Pons (tissue), 1 donor: Measurements from ENCODE around the gene KRTAP9-8.
"Not testable (repeated sequence)": the region's sequence is repeated elsewhere in the genome, so short reads cannot be mapped to it uniquely, and the experiment has no call there.

ENCODE experiments used
- DNase-seq: peaks from one replicate; pipeline ENCODE4 v3.0.0-alpha.2; 2016; ENCODE audit warnings: low spot score

The KRTAP9-8 gene

DNA sequence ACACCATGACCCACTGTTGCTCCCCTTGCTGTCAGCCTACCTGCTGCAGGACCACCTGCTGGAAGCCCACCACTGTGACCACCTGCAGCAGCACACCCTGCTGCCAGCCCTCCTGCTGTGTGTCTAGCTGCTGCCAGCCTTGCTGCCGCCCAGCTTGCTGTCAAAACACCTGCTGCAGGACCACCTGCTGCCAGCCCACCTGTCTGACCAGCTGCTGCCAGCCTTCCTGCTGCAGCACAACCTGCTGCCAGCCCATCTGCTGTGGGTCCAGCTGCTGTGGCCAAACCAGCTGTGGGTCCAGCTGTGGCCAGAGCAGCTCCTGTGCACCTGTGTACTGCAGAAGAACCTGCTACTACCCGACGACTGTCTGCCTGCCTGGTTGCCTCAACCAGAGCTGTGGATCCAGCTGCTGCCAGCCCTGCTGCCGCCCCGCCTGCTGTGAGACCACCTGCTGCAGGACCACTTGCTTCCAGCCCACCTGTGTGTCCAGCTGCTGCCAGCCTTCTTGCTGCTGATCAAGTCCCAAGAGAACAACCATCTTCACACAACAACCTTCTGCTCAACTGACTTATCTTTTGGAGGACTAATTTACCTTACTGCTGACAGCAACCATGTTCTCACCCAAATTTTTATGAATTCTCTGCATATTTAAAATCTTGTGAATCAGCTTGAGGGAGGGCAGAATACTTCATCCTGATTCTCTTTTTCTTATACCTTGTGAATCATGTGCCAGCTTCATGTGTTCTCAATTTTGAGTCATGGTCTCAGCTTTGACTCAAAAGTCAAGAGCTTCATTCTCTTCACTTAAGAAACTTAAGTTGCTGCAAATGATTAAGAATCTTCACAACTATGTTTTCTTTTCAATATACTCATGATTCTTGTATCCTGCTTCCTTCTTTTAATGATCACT lies 17.8 kb downstream of the KRTAP9-8 start, which contains the start of gene KRTAP9-9:
TSS of gene KRTAP9-9 (plus strand) at position 4 of the 910 bp plus-strand sequence.
- DNase-seq, result not testable (repeated sequence)

DNA sequence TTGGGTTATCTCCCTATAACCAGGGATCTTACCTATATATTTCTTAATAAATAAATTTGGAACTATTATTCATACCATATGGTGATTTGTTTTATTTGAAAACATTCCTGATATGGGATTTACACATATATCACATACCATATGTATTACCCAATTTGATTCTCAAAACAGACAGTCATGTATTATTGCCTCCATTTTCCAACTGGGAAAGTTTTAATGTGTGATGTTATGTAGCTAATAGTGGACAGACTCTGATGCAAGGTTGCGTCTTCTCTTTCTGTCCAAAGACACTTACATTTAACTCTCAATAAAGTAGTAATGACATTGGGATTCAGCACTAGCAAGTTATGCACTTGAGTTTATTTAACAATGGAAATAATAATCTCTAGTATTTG lies 18.5 kb downstream of the KRTAP9-8 start:
- no peak for DNase-seq

DNA sequence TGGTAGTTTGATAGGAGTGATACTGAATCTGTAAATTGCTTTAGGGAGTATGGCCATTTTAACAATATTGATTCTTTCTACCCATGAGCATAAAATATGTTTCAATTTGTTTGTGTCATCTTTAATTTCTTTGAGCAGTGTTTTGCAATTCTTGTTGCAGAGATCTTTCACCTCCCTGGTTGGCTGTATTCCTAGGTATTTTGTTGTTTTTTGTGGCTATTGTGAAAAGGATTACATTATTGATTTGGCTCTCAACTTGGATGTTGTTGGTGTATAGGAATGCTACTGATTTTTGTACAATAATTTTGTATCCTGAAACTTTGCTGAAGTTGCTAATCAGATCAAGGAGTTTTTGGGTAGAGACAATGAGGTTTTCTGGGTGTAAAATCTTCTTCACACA lies 20.6 kb downstream of the KRTAP9-8 start:
- DNase-seq, result no peak

- DNase-seq, result no peak
Measured at GRCh38 chr17:41263212-41263611, 25.4 kb downstream of the KRTAP9-8 start.

DNA sequence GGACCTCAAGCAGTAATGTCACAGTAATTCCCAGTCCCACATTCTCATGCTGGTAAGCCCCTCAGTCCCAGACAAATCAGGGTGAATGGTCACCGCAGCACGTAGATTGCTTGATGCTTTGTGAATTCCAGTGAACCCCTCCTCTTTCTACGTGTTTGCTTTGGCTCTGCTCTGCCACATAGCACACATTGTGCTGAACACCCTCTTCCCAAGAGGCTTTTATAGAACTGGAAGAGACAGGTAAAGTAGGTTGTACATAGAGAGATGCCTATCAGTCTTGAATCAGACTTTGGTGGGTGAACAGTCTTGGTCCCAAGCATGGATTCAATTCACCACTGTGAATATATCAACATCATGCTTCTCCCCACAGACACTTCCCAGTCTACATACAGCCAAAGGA lies 26.8 kb downstream of the KRTAP9-8 start:
- no peak for DNase-seq

DNA sequence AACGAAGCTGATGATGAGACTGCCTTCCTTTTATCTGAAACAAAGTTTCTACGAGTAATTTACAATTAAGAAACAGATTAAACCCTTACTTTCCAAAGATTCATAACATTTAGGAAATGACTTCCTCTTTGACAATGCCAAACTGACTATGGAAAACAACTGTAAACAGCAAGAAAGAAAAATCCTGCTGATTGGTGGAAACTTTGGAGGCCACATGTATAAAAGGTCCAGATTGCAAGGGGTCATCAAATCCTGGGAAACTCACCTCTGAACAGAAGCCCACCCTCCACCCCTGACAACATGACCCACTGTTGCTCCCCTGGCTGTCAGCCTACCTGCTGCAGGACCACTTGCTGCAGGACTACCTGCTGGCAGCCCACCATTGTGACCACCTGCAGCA lies 27.3 kb downstream of the KRTAP9-8 start, which contains the start of gene KRTAP9-6:
TSS of gene KRTAP9-6 (plus strand) at position 301 of the 400 bp plus-strand sequence. CDS start at position 301, 0 bp downstream.
- no peak for DNase-seq

DNA sequence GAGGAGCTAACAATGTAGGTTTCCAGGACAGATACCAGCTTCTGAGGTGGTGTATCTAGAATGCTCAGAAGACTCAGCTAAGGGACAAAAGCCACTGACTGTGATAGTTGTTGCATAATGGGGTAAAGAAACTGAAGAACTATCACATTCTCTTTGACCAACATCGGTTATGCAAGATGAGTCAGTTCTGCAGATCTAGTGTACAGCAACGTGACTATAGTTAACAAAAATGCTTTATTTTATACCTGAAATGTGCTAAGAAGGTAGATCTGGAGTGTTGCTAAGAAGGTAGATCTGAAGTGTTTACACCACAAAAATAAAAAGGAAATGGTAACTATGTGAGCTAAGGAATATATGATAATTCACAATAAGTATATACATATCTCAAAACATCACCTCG lies 29.9 kb downstream of the KRTAP9-8 start:
- no peak for DNase-seq

DNA sequence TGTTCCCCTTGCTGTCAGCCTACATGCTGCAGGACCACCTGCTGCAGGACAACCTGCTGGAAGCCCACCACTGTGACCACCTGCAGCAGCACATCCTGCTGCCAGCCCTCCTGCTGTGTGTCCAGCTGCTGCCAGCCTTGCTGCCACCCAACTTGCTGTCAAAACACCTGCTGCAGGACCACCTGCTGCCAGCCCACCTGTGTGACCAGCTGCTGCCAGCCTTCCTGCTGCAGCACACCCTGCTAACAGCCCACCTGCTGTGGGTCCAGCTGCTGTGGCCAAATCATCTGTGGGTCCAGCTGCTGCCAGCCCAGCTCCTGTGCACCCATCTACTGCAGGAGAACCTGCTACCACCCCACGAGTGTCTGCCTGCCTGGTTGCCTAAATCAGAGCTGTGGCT lies 33.5 kb downstream of the KRTAP9-8 start:
- DNase-seq, result not testable (repeated sequence)

DNA sequence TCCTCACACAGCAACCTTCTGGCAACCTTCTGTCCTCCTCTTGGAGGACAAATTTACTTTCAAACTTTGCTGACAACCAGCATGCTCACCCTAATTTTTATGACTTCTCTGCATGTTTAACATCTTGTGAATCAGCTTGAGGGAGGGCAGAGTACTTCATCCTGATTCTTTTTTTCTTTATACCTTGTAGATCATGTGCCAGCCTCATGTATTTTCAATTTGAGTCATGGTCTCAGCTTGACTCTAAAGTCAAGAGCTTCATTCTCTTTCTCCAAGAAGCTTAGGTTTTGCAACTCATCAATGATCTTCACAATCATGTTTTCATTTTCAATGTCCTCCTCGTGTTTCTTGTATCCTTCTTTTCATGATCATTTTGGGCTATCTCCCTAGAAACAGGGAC lies 34.1 kb downstream of the KRTAP9-8 start:
- no peak for DNase-seq

GRCh38 chr17:41275648-41276190 lies 37.9 kb downstream of the KRTAP9-8 start, which contains the start of gene KRTAP9-7:
KRTAP9-7 (plus strand) TSS chr17:41275698; CDS start chr17:41275698, 0 bp downstream.
- not testable (repeated sequence) for DNase-seq

DNA sequence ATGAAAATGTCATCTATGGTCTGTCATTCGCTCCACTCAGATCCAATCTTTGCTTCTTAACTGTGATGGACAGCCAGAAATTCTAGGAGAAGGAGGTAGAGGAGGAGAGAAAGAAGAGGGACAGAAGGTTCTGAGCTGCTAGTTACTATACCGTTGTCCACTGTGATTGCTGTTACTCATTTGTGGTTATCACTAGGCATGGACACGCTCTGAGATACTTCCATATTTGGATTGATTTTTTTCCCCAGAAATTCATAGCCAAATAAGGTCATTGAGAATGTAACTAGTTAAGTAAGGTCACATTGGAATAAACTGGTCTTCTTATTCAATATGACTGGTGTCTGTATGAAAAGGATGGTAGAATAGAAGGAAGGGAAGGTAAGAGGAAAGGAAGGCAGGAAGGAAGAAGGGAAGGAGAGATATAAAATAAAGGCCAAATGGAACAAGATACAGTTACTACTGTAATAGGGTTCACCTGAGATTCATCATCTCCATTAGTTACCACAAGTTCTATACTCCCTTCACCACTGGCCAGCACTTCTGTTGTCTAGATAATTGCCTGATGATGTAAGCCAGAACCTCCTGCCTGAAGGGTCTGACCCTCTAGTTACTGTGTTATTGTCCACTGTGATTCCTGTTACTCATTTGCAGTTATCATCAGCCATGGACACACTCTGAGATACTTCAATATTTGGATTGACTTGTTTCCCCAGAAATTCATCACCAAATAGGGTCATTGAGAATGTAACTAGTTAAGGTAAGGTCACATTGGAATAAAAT lies 40.6 kb downstream of the KRTAP9-8 start:
- DNase-seq, result no peak

GRCh38 chr17:41284043-41284442 lies 46.2 kb downstream of the KRTAP9-8 start:
- DNase-seq, result no peak

DNA sequence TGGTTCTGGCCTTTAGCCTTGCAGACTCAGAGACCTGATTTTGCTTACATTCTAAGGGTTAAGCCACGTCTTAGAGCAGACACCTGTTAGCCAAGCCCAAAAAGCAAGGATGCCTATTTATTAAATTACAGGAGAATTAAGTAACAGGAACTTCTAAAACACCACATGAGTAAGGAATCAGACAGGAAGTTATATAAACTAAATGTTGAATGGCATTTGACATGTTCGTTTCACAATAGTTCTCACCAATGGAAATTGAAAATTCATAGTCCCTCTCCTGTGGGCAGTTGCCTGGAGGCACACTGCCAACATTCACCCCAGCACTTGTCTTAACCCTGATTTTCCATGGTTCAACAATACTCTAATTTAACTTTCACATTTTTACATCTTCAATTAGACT lies 46.7 kb downstream of the KRTAP9-8 start:
- no peak for DNase-seq

- no peak for DNase-seq
Measured at GRCh38 chr17:41287050-41287449, 49.3 kb downstream of the KRTAP9-8 start.
